CD1c-positive myeloid dendritic cell (primary cell): Measurements from ENCODE around the gene NUBPL.
"Not testable (repeated sequence)": the region's sequence is repeated elsewhere in the genome, so short reads cannot be mapped to it uniquely, and the experiment has no call there.

ENCODE experiments used
- DNase-seq: peaks from one replicate; pipeline ENCODE4 v3.0.0-alpha.2; 2016; ENCODE audit errors: extremely low spot score

The NUBPL gene

GRCh38 chr14:31811693-31812628 lies 250.8 kb downstream of the NUBPL start:
- DNase-seq, result not testable (repeated sequence)

DNA sequence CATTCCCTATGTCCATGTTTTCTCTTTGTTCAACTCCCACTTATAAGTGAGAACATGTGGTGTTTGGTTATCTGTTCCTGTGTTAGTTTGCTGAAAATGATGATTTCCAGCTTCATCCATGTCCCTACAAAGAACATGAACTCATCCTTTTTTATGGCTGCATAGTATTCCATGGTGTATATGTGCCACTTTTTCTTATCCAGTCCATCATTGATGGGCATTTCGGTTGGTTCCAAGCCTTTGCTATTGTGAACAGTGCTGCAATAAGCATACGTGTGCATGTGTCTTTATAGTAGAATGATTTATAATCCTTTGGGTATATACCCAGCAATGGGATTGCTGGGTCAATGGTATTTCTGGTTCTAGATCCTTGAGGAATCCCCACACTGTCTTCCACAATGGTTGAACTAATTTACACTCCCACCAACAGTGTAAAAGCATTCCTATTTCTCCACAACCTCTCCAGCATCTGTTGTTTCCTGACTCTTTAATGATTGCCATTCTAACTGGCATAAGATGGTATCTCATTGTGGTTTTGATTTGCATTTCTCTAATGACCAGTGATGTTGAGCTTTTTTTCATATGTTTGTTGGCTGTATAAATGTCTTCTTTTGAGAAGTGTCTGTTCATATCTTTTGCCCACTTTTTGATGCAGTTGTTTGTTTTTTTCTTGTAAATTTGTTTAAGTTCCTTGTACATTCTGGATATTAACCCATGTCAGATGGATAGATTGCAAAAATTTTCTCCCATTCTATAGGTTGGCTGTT lies 252.7 kb downstream of the NUBPL start:
- not testable (repeated sequence) for DNase-seq

- no peak for DNase-seq
These were observed 258.1 kb downstream of the NUBPL start for GRCh38 chr14:31819281-31819680.

DNA sequence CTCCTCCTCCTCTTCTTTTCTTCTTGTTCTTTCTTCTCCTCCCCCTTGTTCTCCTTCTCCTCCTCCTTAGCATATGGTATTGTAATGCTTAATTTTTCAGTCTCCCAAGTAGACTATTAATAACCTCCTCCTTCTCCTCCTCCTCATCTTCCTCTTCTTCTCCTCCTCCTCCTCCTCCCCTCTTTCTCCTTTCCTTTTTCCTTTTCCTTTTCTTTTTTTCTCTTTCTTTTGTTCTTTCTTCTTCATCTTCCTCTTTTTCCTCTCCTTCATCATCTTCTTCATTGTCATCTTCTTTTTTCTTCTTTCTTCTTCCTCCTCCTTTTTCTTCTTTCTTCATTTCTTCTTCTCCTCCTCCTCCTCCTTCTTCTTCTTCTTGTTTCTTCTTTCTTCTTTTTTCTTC lies 264.3 kb downstream of the NUBPL start:
- no peak for DNase-seq

GRCh38 chr14:31827325-31827724 lies 266.1 kb downstream of the NUBPL start:
- no peak for DNase-seq

GRCh38 chr14:31828946-31829868 lies 268.0 kb downstream of the NUBPL start:
- DNase-seq, result no peak

GRCh38 chr14:31834616-31835015 lies 273.4 kb downstream of the NUBPL start:
- no peak for DNase-seq

GRCh38 chr14:31835049-31835448 lies 273.8 kb downstream of the NUBPL start:
- DNase-seq, result no peak

DNA sequence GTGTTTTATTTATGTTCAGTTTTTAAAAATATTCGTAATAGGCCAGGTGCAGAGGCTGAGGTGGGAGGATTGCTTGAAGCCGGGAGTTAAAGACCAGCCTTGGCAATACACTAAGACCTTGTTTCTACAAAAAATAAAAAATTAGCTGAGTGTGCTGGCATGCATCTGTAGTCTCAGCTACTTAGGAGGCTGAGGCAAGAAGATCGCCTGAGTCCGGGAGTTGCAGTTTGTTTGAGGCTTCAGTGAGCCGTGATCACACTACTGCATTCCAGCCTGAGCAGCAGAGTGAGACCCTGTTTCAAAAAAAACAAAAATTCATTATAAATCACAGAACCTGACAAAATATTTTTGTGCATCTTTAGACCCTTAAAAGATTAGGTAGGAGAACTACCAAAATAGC lies 275.8 kb downstream of the NUBPL start:
- DNase-seq, result no peak

- peak; percentile 3 for DNase-seq
These were observed 281.7 kb downstream of the NUBPL start for GRCh38 chr14:31842899-31843298.

- DNase-seq, result peak; percentile 38
These were observed 282.3 kb downstream of the NUBPL start for GRCh38 chr14:31843361-31844091.

- no peak for DNase-seq
These were observed 293.4 kb downstream of the NUBPL start for GRCh38 chr14:31854508-31855075.

GRCh38 chr14:31855262-31855661 lies 294.1 kb downstream of the NUBPL start:
- no peak for DNase-seq

- not testable (repeated sequence) for DNase-seq
These were observed 294.8 kb downstream of the NUBPL start for GRCh38 chr14:31856003-31856402.

GRCh38 chr14:31858868-31859267 lies 297.7 kb downstream of the NUBPL start:
- DNase-seq, result no peak

DNA sequence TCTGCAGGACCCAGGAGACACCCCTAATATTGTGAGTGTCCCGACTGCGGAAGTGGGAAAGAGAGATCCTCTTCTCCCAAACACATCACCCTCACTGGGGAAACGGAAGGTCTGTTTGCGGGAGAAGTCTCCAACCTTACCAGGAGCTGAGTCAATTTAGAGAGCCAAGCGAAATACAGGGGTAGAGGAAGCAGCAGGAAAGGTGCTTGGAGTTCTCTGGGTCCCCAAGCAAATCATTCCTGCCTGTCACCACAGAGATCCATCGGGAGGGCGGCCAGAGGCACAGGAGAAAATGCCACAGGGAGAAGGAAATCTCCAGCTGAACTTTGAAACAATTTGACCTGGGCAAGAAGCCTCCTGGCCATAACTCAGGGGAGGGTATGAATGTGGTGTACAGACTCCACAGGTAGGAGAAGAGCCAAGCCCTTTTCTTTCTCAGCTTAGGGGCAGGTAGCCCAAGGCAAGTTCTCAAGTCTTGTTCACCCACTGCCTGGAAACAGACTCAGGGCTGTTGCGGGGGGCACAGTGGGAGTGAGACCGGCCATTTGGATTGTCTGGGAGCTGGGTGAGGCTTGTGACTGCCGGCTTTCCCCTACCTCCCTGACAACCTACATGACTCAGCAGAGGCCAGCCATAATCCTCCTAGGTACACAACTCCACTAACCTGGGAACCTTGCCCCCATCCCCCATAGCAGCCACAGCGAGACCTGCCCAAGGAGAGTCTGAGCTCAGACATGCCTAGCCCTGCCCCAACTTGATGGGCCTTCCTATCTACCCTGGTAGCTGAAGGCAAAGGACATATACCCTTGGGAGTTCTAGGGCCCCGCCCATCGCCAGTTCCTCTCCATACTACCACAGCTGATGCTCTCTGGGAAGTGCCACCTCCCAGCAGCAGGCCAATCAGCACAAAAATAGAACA lies 304.0 kb downstream of the NUBPL start:
- no peak for DNase-seq

DNA sequence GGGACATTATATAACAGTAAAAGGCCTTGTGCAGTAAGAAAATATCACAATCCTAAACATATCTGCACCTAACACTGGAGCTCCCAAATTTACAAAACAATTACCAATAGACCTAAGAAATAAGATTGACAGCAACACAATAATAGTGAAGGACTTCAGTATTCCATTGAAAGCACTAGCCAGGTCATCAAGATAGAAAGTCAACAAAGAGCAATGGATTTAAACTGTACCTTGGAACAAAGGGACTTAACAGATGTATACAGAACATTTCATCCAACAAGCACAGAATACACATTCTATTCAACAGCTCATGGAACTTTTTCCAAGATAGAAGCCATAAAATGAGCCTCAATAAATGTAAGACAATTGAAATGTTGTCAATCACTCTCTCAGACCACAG lies 306.4 kb downstream of the NUBPL start:
- DNase-seq, result no peak

DNA sequence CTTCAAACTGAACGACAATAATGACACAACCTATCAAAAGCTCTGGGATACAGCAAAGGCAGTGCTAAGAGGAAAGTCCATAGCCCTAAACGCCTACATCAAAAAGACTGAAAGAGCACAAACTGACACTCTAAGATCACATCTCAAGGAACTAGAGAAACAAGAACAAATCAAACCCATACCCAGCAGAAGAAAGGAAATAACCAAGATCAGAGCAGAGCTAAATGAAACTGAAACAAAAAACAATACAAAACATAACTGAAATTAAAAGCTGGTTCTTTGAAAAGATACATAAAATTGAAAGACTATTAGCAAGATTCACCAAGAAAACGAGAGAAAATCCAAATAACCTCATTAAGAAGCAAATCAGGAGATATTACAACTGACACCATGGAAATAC lies 306.9 kb downstream of the NUBPL start:
- DNase-seq, result not testable (repeated sequence)

DNA sequence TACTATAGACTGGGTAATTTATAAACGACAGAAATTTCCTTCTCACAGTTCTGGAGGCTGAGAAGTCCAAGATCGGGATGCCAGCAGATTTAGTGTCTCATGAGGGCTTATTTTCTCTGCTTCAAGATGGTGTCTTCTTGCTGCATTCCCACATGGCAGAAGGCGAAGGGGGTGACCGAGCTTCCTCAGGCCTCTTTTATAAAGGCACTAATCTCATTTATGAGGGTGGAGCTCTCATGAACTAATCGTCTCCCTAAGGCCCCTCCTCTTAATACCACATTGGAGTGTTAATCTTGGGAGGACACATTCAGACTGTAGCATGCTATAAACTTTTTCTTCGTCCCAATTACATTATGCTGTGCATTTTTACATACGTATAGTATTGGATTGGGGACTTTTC lies 315.5 kb downstream of the NUBPL start:
- DNase-seq, result no peak
